Smooth muscle cell (in vitro differentiated cells): Measurements from ENCODE around the gene TENT4B. TPM values are rescaled to one million over a fixed set of nuclear protein-coding genes. Genes with fewer than 3 reads are reported as not detected.

Experiments
- DNase-seq: peaks from one replicate; lab custom pipeline; 2025; ENCODE audit not compliant: unreplicated experiment; lab: John Stamatoyannopoulos, UW
- H2AFZ ChIP-seq: fragments of 200-600 bp; sonication (generic); 2 replicates; pipeline ENCODE4 v1.6.0; 2016; ENCODE audit warnings: antibody characterized with exemption, low read depth, mild to moderate bottlenecking
- H3F3A ChIP-seq: fragments of 200-600 bp; sonication (generic); 2 replicates; pipeline ENCODE4 v1.6.0; 2017; ENCODE audit warnings: antibody characterized with exemption, low read depth
- H3K27ac ChIP-seq: fragments of 200-600 bp; sonication (generic); 2 replicates; pipeline ENCODE4 v1.5.1; 2016; ENCODE audit warnings: low read depth, mild to moderate bottlenecking
- H3K27me3 ChIP-seq: fragments of 200-600 bp; sonication (generic); 2 replicates; pipeline ENCODE4 v1.6.1; 2016; ENCODE audit warnings: low read depth, mild to moderate bottlenecking
- H3K36me3 ChIP-seq: fragments of 200-600 bp; sonication (generic); 2 replicates; pipeline ENCODE4 v1.5.1; 2016; ENCODE audit warnings: low read depth
- H3K4me1 ChIP-seq: fragments of 200-600 bp; sonication (generic); 2 replicates; pipeline ENCODE4 v1.5.1; 2016; ENCODE audit warnings: low read depth
- H3K4me2 ChIP-seq: fragments of 200-600 bp; sonication (generic); 2 replicates; pipeline ENCODE4 v1.6.0; 2016; ENCODE audit warnings: mild to moderate bottlenecking
- H3K4me3 ChIP-seq: fragments of 200-600 bp; sonication (generic); 2 replicates; pipeline ENCODE4 v1.5.1; 2016; ENCODE audit warnings: mild to moderate bottlenecking
- H3K79me2 ChIP-seq: fragments of 200-600 bp; sonication (generic); 2 replicates; pipeline ENCODE4 v1.6.0; 2016; ENCODE audit warnings: low read depth, mild to moderate bottlenecking
- H3K9ac ChIP-seq: fragments of 200-600 bp; sonication (generic); 2 replicates; pipeline ENCODE4 v1.6.0; 2016; ENCODE audit warnings: low read depth
- H3K9me3 ChIP-seq: fragments of 200-600 bp; sonication (generic); replicated peaks from 2 replicates; pipeline ENCODE4 v1.5.1; 2016; ENCODE audit warnings: low read depth
- H4K20me1 ChIP-seq: fragments of 200-600 bp; sonication (generic); 2 replicates; pipeline ENCODE4 v1.6.0; 2016; ENCODE audit warnings: low read depth
- WGBS: methylation state at CpG from one replicate; pipeline ENCODE4 v1.1.7; 2016; ENCODE audit warnings: low lambda C conversion rate; 5-methylcytosine and 5-hydroxymethylcytosine counted together
- polyA plus RNA-seq: library from polyadenylated mRNA; unstranded; fragments of >200 nt; fragmentation: Nextera tagmentation; extraction: Ambion mirVana; gene quantifications from 2 replicates; pipeline ENCODE4 v1.2.1, GENCODE V29; 2016
- total RNA-seq: library from RNA; depleted of rRNA; stranded (reverse); fragments of >200 nt; gene quantifications from 2 replicates; pipeline ENCODE4 v1.2.3, GENCODE V29; 2014
- TF ChIP-seq, protein P1 (sequence below): fragments of 200-600 bp; sonication (generic); IDR thresholded peaks from 2 replicates; pipeline ENCODE4 v1.5.1; 2017; ENCODE audit warnings: borderline replicate concordance, mild to moderate bottlenecking, antibody characterized with exemption; ENCODE audit not compliant: insufficient read depth, poor library complexity, severe bottlenecking

The TENT4B gene
- total and polyA plus RNA-seq, 2 experiments from 2014 or later: 2.6 to 8.8 TPM

- TF ChIP-seq, protein P1, sequence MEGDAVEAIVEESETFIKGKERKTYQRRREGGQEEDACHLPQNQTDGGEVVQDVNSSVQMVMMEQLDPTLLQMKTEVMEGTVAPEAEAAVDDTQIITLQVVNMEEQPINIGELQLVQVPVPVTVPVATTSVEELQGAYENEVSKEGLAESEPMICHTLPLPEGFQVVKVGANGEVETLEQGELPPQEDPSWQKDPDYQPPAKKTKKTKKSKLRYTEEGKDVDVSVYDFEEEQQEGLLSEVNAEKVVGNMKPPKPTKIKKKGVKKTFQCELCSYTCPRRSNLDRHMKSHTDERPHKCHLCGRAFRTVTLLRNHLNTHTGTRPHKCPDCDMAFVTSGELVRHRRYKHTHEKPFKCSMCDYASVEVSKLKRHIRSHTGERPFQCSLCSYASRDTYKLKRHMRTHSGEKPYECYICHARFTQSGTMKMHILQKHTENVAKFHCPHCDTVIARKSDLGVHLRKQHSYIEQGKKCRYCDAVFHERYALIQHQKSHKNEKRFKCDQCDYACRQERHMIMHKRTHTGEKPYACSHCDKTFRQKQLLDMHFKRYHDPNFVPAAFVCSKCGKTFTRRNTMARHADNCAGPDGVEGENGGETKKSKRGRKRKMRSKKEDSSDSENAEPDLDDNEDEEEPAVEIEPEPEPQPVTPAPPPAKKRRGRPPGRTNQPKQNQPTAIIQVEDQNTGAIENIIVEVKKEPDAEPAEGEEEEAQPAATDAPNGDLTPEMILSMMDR: no peak
- no peak overlapping the region for H3K4me2 ChIP-seq
- peaks cover 12% of the 10 kb centered on the region for H3K4me1 ChIP-seq
- peaks cover 49% of the 10 kb centered on the region for H4K20me1 ChIP-seq
- no peak for DNase-seq
- H3K4me3 ChIP-seq: no peak overlapping the region
- no peaks in the 10 kb centered on the region for H3K27me3 ChIP-seq
- H3K9ac ChIP-seq: no peak overlapping the region
- no peaks in the 10 kb centered on the region for H3K9me3 ChIP-seq
- no peaks in the 10 kb centered on the region for H3F3A ChIP-seq
- no peak overlapping the region for H2AFZ ChIP-seq
- H3K36me3 ChIP-seq: no peaks in the 10 kb centered on the region
- 73% methylated on average over 3 of the region's 3 CpGs for WGBS
- H3K79me2 ChIP-seq: peaks cover 60% of the 10 kb centered on the region
- peak overlapping the region; percentile 19 for H3K27ac ChIP-seq
Measured at GRCh38 chr16:50188619-50189136, 35.6 kb downstream of the TENT4B start.

- H3K4me1 ChIP-seq: peaks cover 8% of the 10 kb centered on the region
- no peak overlapping the region for H2AFZ ChIP-seq
- no peak overlapping the region for H3K4me3 ChIP-seq
- peaks cover 60% of the 10 kb centered on the region for H3K79me2 ChIP-seq
- H3K4me2 ChIP-seq: no peak overlapping the region
- H3K36me3 ChIP-seq: no peaks in the 10 kb centered on the region
- H3F3A ChIP-seq: no peaks in the 10 kb centered on the region
- H3K9ac ChIP-seq: no peak overlapping the region
- H4K20me1 ChIP-seq: peaks cover 51% of the 10 kb centered on the region
- no peak for DNase-seq
- WGBS: 91% methylated on average over 2 of the region's 2 CpGs
- no peaks in the 10 kb centered on the region for H3K27me3 ChIP-seq
- TF ChIP-seq, protein P1: no peak
- no peak overlapping the region for H3K27ac ChIP-seq
- H3K9me3 ChIP-seq: no peaks in the 10 kb centered on the region
Measured at GRCh38 chr16:50190292-50190691, 37.2 kb downstream of the TENT4B start.

DNA sequence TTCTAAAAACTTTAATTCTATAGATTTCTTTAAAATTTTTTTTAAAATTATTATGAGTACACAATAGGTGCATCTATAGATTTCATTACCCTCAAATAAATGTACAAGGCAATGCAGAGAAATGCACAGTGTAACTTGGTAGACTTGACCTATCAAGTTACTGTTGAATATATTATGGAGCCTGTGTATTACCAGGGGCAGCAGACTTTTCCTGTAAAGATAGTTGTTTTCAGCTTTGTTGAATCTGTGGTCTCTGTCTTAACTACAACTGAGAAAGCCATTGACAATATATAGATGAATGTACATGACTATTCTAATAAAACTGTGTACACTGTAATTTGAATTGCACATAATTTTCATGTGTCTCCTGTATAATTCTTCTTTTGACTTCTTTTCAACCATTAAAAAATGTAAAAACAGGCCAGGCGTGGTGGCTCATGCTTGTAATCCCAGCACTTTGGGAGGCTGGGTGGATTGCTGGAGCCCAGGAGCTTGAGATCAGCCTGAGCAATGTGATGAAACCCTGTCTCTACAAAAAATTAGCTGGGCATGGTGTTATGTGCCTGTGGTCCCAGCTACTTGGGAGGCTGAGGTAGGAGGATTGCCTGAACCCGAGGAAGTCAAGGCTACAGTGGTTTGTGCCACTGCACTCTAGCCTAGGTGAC is 39.4 kb downstream of the TENT4B start:
- Histone ChIP-seq H3F3A (peaks cover 8% of the 10 kb centered on the region), H3K9me3 (no peaks in the 10 kb centered on the region), H3K4me1 (peaks cover 16% of the 10 kb centered on the region), H3K4me2 (no peak overlapping the region), H2AFZ (no peak overlapping the region), H3K9ac (no peak overlapping the region), H3K4me3 (no peak overlapping the region), H3K79me2 (peaks cover 47% of the 10 kb centered on the region), H4K20me1 (peaks cover 60% of the 10 kb centered on the region), H3K36me3 (no peaks in the 10 kb centered on the region), H3K27ac (no peak overlapping the region), H3K27me3 (no peaks in the 10 kb centered on the region)
- WGBS: 76% methylated on average over 2 of the region's 2 CpGs
- TF ChIP-seq, protein P1: no peak
- DNase-seq: no peak

DNA sequence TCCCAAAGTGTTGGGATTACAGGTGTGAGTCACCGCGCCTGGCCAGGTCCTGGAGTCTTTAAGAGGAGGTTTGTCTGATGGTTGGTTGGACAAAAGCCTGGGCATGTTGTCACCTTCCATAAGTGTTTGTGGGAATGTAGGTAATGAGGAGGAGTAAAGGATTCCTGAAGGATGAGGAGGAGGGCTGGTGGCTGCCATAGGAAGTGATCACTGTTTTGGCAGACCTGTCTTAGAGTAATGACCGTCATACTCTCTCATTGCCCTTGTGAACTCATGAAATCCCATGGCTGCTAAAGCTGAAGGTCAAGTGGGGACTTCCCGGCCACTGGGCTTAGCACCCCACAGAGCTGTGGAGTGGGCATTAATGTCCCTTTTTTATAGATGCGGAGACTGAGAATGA is 40.5 kb downstream of the TENT4B start:
- H3F3A ChIP-seq: peaks cover 8% of the 10 kb centered on the region
- H3K79me2 ChIP-seq: peaks cover 37% of the 10 kb centered on the region
- no peaks in the 10 kb centered on the region for H3K36me3 ChIP-seq
- DNase-seq: no peak
- H3K27ac ChIP-seq: no peak overlapping the region
- no peak overlapping the region for H3K4me3 ChIP-seq
- TF ChIP-seq, protein P1: no peak
- H3K4me2 ChIP-seq: no peak overlapping the region
- no peaks in the 10 kb centered on the region for H3K9me3 ChIP-seq
- no peak overlapping the region for H2AFZ ChIP-seq
- H3K9ac ChIP-seq: no peak overlapping the region
- H4K20me1 ChIP-seq: peaks cover 51% of the 10 kb centered on the region
- H3K27me3 ChIP-seq: no peaks in the 10 kb centered on the region
- peaks cover 16% of the 10 kb centered on the region for H3K4me1 ChIP-seq
- WGBS: 84% methylated on average over 5 of the region's 5 CpGs
